Activated CD8-positive, alpha-beta memory T cell treated with anti-CD3 and anti-CD28 coated beads, Interleukin-2, amount 50 U/mL, for 4 hours (primary cell): ENCODE measurements around the gene ANKRD11.
"Not testable (repeated sequence)": the region's sequence is repeated elsewhere in the genome, so short reads cannot be mapped to it uniquely, and the experiment has no call there.

Source experiments
- DNase-seq: peaks from one replicate; pipeline ENCODE4 v3.0.0-alpha.2; 2020

The ANKRD11 gene

GRCh38 chr16:89311636-89312035, 178.7 kb downstream of the ANKRD11 start:
- no peak for DNase-seq

DNA sequence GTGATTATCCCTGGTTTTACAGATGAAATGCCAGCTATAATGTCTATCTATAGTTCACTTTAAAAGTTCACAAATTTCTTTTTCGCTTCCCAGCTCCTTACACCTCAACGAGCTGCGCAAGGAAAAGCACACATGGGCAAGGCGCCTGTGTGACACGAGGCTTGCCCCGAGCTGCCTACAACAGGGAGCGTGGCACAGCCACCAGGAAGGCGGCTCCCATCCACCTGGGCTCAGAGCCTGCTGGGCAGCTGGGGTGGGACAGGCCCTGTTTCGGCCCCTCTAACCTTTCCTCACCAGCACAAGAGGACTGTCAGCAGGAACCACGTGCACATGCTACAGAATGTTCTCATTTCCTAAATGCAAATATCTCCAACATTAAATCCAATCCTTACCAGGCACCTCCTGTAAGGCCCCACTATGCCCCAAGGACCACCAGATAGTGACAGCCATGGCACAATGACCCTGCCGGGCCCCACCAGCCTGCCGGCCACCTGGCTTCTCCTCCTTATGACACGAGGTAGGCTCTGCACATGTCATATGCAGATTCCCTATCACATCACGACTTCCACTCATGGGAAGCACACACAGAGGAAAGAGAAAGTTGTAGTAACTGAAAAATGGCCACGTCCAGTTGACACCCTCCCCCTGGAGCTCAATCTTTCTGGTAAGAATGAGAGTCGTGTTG, 180.8 kb downstream of the ANKRD11 start:
- DNase-seq, result no peak

- peak; percentile 43 for DNase-seq
These were observed 181.7 kb downstream of the ANKRD11 start for GRCh38 chr16:89308391-89309333.

DNA sequence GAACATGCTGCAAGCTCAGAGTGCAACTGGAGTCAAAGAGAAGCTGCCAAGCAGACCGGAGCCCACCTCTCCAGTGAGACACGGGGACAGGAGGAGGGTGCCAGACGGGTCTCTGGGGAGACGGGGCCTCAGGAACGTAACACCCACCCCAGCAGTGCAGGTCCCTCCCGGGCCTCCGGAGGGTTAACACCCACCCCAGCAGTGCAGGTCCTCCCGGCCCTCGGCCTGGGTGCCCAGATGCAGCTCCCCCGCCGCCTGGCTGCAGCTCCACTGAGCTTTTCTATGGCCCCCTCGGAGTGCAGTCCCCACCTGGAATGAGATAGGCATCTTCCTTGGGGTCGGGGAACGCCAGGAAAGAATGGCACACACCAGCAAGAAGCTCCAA, 182.9 kb downstream of the ANKRD11 start:
- no peak for DNase-seq

DNA sequence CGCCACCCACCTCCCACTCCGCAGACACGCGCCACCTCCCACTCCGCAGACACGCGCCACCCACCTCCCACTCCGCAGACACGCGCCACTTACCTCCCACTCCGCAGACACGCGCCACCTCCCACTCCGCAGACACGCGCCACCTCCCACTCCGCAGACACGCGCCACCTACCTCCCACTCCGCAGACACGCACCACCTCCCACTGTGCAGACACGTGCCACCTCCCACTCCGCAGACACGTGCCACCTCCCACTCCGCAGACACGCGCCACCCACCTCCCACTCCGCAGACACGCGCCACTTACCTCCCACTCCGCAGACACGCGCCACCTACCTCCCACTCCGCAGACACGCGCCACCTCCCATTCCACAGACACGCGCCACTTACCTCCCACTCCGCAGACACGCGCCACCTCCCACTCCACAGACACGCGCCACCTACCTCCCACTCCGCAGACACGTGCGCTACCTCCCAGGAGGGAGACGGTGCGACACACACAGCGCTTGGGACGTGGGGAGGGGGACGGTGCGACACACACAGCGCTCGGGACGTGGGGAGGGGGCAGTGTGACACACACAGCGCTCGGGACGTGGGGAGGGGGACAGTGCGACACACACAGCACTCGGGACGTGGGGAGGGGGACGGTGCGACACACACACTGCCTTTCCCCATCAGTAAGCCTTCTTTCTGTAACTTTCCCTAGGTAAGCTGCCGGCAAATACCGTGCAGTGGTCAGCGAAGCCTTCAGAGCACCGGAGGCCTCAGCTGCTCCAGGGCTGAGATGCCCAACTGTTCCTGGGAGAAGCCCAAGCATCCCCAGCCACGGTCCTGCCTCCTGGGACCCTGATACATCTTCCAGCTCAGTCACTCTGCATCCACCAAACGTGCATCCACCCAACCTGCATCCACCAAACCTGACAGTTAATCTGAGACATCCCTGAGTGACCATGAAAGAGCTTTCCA, 183.6 kb downstream of the ANKRD11 start:
- DNase-seq, result not testable (repeated sequence)

- no peak for DNase-seq
These were observed 185.2 kb downstream of the ANKRD11 start for GRCh38 chr16:89304941-89305705.

DNA sequence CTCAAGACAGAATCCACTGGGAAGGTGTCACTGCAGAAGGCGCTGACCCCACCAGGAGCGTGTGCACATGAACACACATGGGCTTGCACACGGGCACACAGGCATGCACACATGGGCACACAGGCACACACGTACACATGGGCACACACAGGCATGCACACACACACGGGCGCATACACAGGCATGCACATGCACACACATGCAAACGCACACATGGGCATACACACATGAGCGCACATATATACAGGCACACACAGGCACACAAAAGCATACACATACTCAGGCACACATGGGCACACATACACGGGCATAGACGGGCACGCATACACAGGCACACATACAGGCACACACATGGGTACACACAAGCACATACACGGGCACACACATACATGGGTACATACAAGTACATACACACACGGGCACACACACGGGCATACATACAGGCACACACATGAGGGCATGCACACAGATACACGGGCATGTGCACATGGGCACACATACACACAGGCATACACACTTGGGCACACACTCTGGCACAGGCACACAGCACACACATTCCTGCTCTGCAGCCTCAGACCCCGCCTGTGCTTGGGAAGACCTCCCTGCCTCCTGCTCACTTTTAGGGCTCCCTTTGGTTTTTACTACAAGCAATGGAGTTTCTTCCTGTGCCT, 186.0 kb downstream of the ANKRD11 start:
- no peak for DNase-seq

DNA sequence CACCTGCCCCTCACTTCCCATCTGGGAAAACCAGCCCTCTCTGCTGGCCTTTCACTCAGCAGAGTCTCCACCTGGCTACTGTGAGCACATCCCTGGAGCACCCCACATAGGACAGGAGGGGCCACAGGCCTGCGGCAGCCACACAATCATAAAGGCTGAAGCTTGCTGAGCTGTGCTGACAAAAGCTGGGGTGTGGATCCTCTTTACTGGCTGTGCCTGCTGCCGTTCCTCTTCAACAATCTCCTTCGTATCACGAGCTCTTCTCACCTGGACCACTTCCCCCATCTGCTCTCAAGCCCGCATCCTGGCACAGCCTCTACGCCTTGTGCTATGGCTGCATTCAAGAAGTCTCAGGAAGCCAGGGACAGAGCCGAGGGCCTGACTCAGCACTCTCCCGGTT, 186.7 kb downstream of the ANKRD11 start:
- DNase-seq, result no peak

DNA sequence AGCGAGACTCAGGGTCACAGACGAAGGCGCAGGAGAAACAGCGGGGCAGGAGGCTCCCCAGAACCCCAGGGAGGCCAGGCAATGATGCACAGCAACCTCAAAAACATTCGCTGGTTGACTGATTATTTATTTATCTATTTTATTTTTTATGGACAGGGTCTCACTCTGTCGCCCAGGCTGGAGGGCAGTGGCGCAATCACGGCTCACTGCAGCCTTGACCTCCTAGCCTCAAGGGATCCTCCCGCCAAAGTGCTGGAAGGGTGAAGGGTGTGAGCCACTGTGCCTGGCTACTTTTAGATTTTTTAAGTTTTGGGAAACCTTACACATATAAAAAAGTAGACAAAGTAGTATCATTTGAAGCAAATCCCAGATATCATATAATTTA, 189.4 kb downstream of the ANKRD11 start:
- no peak for DNase-seq

DNA sequence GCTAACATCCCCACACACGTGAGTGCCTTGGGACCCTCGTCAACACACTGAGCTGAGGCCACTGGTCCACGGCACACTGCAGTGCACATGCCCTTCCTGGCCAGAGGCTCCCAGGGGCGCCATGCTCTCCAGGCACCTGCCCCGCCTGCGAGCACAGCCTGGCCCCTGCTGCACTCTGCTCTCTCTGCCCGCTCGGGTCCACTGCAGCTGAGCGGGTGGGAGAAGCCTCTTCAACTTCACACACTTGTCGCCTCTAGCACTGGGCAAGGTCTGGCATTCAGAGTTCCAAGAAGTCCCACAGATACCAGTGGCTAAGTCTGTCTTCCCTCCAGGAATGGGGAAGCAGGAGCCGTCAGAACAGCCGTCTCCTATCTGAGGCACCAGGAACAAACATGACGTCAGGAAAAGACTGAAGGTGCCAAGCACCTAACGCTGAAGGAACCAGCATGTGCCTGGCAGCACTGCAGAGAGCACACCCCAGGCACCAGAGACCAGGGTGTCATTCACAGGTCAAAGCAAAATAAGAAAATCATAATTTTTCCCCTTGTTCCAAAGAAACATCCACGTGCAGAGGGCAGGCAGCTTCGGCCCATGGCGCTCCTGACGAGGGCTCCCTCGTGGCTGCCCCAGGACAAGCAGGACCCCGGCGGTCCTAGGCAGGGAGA, 189.9 kb downstream of the ANKRD11 start:
- DNase-seq, result no peak

DNA sequence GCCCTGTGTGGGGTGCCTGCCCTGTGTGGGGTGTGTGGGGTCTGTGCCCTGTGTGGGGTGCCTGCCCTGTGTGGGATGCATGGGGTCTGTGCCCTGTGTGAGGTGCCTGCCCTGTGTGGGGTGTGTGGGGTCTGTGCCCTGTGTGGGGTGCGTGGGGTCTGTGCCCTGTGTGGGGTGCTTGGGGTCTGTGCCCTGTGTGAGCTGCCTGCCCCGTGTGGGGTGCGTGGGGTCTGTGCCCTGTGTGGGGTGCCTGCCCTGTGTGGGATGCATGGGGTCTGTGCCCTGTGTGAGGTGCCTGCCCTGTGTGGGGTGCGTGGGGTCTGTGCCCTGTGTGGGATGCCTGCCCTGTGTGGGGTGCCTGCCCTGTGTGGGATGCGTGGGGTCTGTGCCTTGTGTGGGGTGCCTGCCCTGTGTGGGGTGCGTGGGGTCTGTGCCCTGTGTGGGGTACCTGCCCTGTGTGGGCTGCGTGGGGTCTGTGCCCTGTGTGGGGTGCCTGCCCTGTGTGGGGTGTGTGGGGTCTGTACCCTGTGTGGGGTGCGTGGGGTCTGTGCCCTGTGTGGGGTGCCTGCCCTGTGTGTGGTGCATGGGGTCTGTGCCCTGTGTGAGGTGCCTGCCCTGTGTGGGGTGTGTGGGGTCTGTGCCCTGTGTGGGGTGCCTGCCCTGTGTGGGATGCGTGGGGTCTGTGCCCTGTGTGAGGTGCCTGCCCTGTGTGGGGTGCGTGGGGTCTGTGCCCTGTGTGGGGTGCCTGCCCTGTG, 190.8 kb downstream of the ANKRD11 start:
- DNase-seq, result not testable (repeated sequence)

DNA sequence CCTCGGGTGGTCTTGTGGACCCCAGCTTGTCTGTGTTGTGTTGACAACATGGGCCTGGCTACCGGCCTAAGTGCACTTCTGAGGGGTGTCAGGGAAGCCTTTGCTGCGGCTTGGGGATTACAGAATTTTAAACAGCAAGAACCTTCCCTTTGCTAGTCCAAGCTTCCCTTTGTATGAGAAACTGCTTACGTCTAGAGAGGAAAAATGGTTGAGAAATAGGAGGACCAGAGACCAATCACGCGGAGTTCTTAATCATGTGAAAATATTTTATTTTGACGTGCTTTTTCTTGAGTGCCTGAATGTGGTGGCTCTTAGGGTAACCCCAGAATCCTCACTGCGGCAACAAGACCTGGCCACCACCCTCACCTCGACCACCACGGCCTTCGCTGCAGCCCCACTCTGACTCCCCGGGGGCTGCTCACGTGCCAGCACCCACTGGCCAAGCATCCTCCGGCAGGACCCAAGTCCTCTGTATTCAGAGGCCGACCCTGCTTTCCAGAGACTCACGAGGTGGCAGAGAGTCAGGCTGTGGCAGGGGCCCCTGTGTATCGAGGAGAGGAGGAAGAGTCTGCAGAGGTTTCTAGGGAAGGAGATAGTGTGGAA, 191.6 kb downstream of the ANKRD11 start:
- no peak for DNase-seq

- DNase-seq, result no peak
These were observed 192.3 kb downstream of the ANKRD11 start for GRCh38 chr16:89297910-89298545.

DNA sequence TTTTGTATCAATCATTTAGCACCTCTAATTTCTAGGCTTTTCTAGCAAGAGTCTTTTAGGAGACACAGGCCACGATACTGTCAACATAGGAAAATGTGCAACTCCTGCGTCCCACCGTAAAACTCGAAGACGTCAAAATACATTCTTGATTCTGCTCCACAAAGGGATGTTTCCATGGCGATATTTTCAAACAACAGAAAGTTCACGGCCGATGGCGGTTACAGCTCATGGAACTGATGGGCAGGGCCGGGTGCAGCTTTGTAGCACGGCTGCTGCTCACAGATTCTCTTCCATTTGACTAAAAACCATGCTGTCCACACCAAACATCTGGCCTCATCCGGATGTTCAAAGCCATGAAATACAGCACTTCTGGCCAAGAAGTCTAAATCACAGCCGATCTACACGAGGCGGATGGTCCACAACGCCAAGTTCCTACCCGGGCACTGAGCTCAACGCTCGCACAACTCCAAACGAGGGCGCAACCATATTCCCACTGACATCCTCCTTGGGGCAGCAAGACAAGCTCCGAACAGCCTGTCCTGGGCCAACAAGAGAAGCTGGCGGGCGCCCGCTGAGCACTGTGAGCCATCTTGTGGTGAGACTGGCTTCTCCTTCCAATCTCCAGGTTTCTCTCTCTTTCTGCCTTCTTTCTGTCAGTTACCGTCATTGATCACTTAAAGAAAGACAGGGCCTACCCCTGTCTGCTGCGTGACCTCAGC, 193.0 kb downstream of the ANKRD11 start:
- DNase-seq, result no peak

DNA sequence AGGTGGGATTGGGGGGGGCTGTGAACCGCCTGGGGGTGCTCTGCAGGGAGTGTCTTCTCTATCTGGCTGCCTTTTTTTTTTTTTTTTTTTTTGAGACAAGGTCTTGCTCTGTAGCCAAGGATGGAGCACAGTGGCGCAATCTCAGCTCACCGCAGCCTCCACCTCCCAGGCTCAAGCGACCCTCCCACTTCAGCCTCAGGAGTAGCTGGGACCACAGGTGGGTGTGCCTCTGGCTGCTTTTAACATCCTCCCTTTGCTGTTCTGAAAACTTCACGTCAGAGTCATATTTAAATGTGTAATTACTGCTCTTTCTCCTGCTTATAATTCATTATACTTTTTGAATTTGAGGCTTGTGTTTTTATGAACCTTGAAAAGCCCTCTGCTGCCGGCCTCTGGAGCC, 194.4 kb downstream of the ANKRD11 start:
- DNase-seq, result no peak

DNA sequence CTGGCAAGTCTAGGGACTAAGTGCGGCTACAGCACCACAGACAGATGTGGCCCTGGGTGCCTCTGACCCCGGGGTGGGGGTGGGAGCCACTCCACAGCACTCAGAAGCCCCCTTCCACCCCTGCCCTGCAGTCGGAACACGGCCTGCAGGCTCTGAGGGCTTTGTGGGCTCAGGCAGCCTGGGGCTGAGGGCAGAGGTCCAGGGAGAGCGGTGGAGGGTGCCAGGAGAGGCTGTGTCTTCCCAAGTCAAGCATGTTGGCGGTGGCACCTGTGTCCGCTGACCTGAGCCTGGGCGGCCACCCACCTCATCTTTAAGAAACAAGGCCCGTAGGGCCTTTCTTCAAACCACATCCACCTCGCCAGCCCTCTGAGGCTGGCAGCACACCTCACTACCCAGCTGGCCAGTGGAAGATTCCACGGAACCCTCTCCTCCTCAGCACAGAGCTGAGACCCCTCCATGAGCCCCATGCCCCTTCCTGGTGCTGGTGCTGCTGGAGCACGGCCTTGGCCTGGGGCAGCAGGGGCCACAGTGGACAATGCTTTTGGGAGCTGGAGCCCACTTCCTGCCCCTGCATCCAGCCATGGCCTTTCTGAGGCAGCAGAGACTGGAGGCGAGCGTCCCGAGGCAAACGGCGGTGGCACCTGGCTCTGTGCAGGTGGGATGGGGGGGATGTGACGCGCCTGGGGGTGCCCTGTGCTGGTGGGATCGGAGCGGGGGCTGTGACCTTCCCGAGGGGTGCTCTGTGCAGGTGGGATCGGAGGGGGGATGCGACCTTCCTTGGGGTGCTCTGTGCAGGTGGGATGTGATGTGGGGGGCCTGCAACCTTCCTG, 195.1 kb downstream of the ANKRD11 start:
- DNase-seq, result no peak

- no peak for DNase-seq
These were observed 195.9 kb downstream of the ANKRD11 start for GRCh38 chr16:89294486-89294885.
